ENCODE data around the gene ESF1. TPM values are rescaled to one million over a fixed set of nuclear protein-coding genes. Genes with fewer than 3 reads are reported as not detected.

Gene ESF1
- total and polyA plus RNA-seq, 2 of the 8 experiments (the other 6 are each of a cell fraction or from before 2014, with no cell fraction given): 1.1 to 32.9 TPM

DNA sequence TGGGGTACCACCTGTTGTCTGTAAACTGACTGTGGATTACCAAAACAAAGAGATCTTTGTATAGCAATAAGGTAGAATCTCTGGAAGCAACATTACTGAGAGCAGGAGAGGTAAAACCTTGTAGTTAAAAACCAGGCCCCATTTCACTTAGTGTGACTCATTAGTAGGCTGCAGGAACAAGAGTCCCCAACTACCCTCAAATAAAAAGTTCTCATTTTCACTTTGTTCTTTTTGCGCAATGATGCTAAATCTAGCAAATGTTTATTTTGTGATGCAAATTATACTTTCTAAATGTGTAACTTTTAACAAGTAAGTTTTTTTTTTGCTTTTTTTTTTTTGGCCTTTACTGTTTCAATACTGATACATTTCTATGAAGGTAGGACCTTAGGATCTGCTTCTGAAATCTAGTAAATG, 67.1 kb downstream of the ESF1 start:
- H3K4me1 ChIP-seq (replicated peaks in 1 of 4; ENCODE audit: control insufficient read depth in 3 of 4, insufficient read depth in 4 of 4, low read length in 3 of 4): peaks cover 0 to 9% (median 2%) of the 10 kb centered on the region in 4 experiments; a peak in 3 of 7 replicates
- no peak overlapping the region for H2BK12ac ChIP-seq (ENCODE audit: low read depth, low read length)
- H4K8ac ChIP-seq (ENCODE audit: extremely low read depth, insufficient read depth, low read length): no peak overlapping the region
- H3K9ac ChIP-seq (replicated peaks in 1 of 4; ENCODE audit: extremely low read depth in 1 of 4, low read depth in 3 of 4, low read length in 3 of 4): no peak overlapping the region
- no peak overlapping the region for H3K23ac ChIP-seq (ENCODE audit: insufficient read length)
- H3K4me3 ChIP-seq (ENCODE audit: extremely low read depth in 1 of 4, insufficient read depth in 2 of 4, low read depth in 3 of 4, low read length in 4 of 4): no peak overlapping the region
- H4K5ac ChIP-seq (ENCODE audit: insufficient read length, low read depth, low read length): no peak overlapping the region
- H2AK5ac ChIP-seq (ENCODE audit: low read depth, low read length): no peak overlapping the region
- no peak overlapping the region for H3K56ac ChIP-seq (replicated peaks; ENCODE audit: insufficient read length, low read depth, low read length)
- POLR2A ChIA-PET (ENCODE audit: partially characterized antibody): no interaction called here
- no peak overlapping the region for H4K91ac ChIP-seq (replicated peaks; ENCODE audit: insufficient read length, low read length)
- no peaks in the 10 kb centered on the region for H3K79me2 ChIP-seq (ENCODE audit: control insufficient read depth in 1 of 2, insufficient read depth in 2 of 2, low read length in 2 of 2)
- WGBS, 2 experiments (ENCODE audit: extremely low coverage in 1 of 2, insufficient coverage in 1 of 2, insufficient read length in 1 of 2, insufficient replicate concordance in 2 of 2, low coverage in 1 of 2, low lambda C conversion rate in 2 of 2, missing lambda C conversion rate in 1 of 2): 85% methylated on average over 1 of the region's 1 CpG; no CpG with 5 or more reads in 1 of the 2 experiments
- H2BK20ac ChIP-seq (ENCODE audit: low read length): no peak overlapping the region
- TF ChIP-seq RXRA (IDR thresholded peaks at IDR 0.05; ENCODE audit: insufficient read depth, low read depth, low read length) (no peak), CBX5 (IDR thresholded peaks at IDR 0.05; ENCODE audit: low read depth, low read length) (no peak), TEAD4 (IDR thresholded peaks at IDR 0.05; ENCODE audit: low read depth, low read length) (no peak), NRF1 (IDR thresholded peaks at IDR 0.05; ENCODE audit: low read depth, low read length) (no peak), EZH2 (IDR thresholded peaks at IDR 0.05; ENCODE audit: low read depth, low read length, severe bottlenecking) (no peak), SRF (IDR thresholded peaks at IDR 0.05; ENCODE audit: low read depth, low read length) (no peak), TAF7 (optimal IDR thresholded peaks at IDR 0.05; ENCODE audit: borderline replicate concordance, low read depth, low read length) (no peak), KDM5A (IDR thresholded peaks at IDR 0.05; ENCODE audit: low read length) (no peak), KDM4A (IDR thresholded peaks at IDR 0.05; ENCODE audit: low read depth, low read length, severe bottlenecking) (no peak), HDAC6 (IDR thresholded peaks at IDR 0.05; ENCODE audit: low read depth, low read length) (no peak), CHD1 (IDR thresholded peaks at IDR 0.05; ENCODE audit: low read depth, low read length) (no peak)
- H2BK15ac ChIP-seq (ENCODE audit: low read length): no peak overlapping the region
- no peak overlapping the region for H3K27ac ChIP-seq (ENCODE audit: low read depth, low read length)
- no peak overlapping the region for H2BK5ac ChIP-seq (ENCODE audit: low read depth, low read length)
- H4K20me1 ChIP-seq (replicated peaks in 1 of 2; ENCODE audit: control insufficient read depth in 1 of 2, insufficient read depth in 2 of 2, low read length in 2 of 2): peaks cover 3% of the 10 kb centered on the region in 2 experiments
- no peaks in the 10 kb centered on the region for H3K9me3 ChIP-seq (ENCODE audit: insufficient read depth in 2 of 2, low read depth in 1 of 2, low read length in 1 of 2)
- no peak overlapping the region for H2BK120ac ChIP-seq (replicated peaks; ENCODE audit: low read depth, low read length)
- H2AFZ ChIP-seq (ENCODE audit: low read length): no peak overlapping the region
- peaks cover 10 to 50% (median 24%) of the 10 kb centered on the region in 4 experiments for H3K36me3 ChIP-seq (ENCODE audit: control insufficient read depth in 2 of 4, insufficient read depth in 4 of 4, low read length in 3 of 4)
- peaks cover 2% of the 10 kb centered on the region; the same call in 1 of the 2 replicates for H3K79me1 ChIP-seq (ENCODE audit: low read depth, low read length)
- H3K27me3 ChIP-seq (replicated peaks in 1 of 4; ENCODE audit: control insufficient read depth in 3 of 4, extremely low read depth in 1 of 4, insufficient read depth in 3 of 4, low read length in 3 of 4): no peaks in the 10 kb centered on the region
- DNase-seq (ENCODE audit: low read depth in 1 of 2, low spot score in 2 of 2): no peak
- no peaks in the 10 kb centered on the region for H3K23me2 ChIP-seq (ENCODE audit: low read depth, low read length)
- CTCF ChIA-PET (ENCODE audit: partially characterized antibody): interaction anchor here (0.6 to 1.1 kb wide), 3 partner anchors 17 to 415 kb away, joined by 3 to 4 read pairs (median 4); no protein-coding TSS in a partner anchor
- H3K4ac ChIP-seq (replicated peaks; ENCODE audit: insufficient read length, low read depth, low read length): no peak overlapping the region
- H3K4me2 ChIP-seq (ENCODE audit: insufficient read depth in 1 of 2, low read depth in 2 of 2, low read length in 2 of 2): no peak overlapping the region
- no peak overlapping the region for H3K14ac ChIP-seq (ENCODE audit: insufficient read length)
- no peak overlapping the region for H3K18ac ChIP-seq (ENCODE audit: extremely low read depth, low read length)
- FAIRE-seq: no peak

Measured in H1 (cell line).